ENCODE measurements around the gene FNBP1.

DNA sequence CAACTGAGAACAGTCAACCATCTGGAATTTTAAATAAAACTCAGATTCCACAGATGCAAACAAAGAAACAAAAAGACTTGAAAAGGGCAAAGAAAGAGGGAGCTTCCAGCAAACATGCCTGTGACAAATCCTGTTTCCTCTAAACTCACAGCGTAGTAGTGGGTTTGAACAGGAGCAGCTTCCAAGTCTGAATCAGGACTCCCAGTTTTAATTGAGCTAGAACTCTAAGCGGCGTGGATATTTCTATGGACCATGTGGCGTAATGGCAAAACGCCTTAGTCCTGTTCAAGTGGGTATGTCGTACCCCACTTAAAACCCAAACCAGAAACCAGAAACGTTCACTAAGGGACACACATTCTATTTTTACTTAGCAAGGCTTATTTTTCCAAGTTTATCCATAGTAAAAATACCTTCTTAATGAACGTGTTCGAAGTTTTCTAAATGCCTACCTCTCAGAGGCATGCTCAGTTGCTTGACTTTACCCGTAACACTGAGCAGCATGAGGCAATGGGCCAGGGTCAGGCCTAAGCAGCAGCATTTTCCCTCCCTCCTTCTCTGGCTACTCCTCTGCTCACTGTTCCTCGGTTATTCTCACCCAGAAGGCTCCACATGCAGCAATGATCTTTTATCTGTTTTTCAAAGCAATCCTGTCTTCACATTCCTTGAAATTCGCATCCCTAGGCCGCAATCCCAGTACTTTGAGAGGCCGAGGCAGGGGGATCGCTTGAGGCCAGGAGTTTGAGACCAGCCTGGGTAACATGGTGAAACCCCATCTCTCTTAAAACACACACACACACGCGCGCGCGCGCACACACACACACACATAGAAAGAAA is 77.9 kb downstream of the FNBP1 start:
- TF ChIP-seq, protein P1, sequence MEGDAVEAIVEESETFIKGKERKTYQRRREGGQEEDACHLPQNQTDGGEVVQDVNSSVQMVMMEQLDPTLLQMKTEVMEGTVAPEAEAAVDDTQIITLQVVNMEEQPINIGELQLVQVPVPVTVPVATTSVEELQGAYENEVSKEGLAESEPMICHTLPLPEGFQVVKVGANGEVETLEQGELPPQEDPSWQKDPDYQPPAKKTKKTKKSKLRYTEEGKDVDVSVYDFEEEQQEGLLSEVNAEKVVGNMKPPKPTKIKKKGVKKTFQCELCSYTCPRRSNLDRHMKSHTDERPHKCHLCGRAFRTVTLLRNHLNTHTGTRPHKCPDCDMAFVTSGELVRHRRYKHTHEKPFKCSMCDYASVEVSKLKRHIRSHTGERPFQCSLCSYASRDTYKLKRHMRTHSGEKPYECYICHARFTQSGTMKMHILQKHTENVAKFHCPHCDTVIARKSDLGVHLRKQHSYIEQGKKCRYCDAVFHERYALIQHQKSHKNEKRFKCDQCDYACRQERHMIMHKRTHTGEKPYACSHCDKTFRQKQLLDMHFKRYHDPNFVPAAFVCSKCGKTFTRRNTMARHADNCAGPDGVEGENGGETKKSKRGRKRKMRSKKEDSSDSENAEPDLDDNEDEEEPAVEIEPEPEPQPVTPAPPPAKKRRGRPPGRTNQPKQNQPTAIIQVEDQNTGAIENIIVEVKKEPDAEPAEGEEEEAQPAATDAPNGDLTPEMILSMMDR (IDR thresholded peaks at IDR 0.05) = no peak
- TF ChIP-seq POLR2A (IDR thresholded peaks at IDR 0.05) = no peak
